ENCODE data around the gene KCNA2. TPM values are rescaled to one million over a fixed set of nuclear protein-coding genes. Genes with fewer than 3 reads are reported as not detected.
A peak's percentile ranks its signal among the peaks of the same experiment; 100 is the strongest.

KCNA2 gene
- total RNA-seq, 1 donor from 2014 or later = 0.23 TPM

GRCh38 chr1:110610084-110610483 lies 3.9 kb upstream of the KCNA2 start:
- Mint-ChIP-seq H3K27me3 (ENCODE audit: unreplicated experiment) (peaks cover 35% of the 10 kb centered on the region), H3K4me3 (ENCODE audit: unreplicated experiment) (no peak overlapping the region), H3K9me3 (ENCODE audit: unreplicated experiment) (no peaks in the 10 kb centered on the region), H3K27ac (ENCODE audit: unreplicated experiment) (no peak overlapping the region), H3K4me1 (ENCODE audit: unreplicated experiment) (peaks cover 6% of the 10 kb centered on the region), H3K36me3 (ENCODE audit: low read depth, unreplicated experiment) (no peaks in the 10 kb centered on the region)
- no peak for DNase-seq (ENCODE audit: low spot score)
- TF ChIP-seq, protein P1, sequence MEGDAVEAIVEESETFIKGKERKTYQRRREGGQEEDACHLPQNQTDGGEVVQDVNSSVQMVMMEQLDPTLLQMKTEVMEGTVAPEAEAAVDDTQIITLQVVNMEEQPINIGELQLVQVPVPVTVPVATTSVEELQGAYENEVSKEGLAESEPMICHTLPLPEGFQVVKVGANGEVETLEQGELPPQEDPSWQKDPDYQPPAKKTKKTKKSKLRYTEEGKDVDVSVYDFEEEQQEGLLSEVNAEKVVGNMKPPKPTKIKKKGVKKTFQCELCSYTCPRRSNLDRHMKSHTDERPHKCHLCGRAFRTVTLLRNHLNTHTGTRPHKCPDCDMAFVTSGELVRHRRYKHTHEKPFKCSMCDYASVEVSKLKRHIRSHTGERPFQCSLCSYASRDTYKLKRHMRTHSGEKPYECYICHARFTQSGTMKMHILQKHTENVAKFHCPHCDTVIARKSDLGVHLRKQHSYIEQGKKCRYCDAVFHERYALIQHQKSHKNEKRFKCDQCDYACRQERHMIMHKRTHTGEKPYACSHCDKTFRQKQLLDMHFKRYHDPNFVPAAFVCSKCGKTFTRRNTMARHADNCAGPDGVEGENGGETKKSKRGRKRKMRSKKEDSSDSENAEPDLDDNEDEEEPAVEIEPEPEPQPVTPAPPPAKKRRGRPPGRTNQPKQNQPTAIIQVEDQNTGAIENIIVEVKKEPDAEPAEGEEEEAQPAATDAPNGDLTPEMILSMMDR (IDR thresholded peaks at IDR 0.05; ENCODE audit: unreplicated experiment) = no peak

DNA sequence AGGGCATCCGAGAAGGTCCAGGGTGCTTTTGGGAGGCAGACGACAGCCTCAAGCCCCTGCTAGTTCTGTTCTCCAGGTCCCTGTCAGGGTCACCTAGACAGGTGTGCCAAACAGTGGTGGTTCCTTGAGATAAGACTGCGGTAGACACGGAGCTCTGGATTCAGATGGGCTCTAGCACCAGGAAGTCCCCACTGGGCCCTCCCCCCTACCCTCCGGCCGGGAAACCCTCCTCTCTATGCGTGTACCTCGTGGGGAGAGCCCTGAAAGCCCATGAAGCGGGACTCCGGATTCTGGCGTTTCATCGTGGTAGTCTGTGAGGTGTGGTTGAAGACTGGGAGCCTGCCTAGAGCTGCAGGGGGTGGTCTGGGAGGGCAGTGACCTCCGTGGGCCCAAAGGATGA lies 2.1 kb upstream of the KCNA2 start:
- Mint-ChIP-seq H3K9me3 (ENCODE audit: unreplicated experiment) (no peaks in the 10 kb centered on the region), H3K27ac (ENCODE audit: unreplicated experiment) (no peak overlapping the region), H3K4me1 (ENCODE audit: unreplicated experiment) (peaks cover 6% of the 10 kb centered on the region), H3K4me3 (ENCODE audit: unreplicated experiment) (no peak overlapping the region), H3K27me3 (ENCODE audit: unreplicated experiment) (peaks cover 37% of the 10 kb centered on the region), H3K36me3 (ENCODE audit: low read depth, unreplicated experiment) (no peaks in the 10 kb centered on the region)
- DNase-seq (ENCODE audit: low spot score) = no peak
- TF ChIP-seq, protein P1 (IDR thresholded peaks at IDR 0.05; ENCODE audit: unreplicated experiment) = no peak

- Mint-ChIP-seq H3K36me3 (ENCODE audit: low read depth, unreplicated experiment) (no peaks in the 10 kb centered on the region), H3K27me3 (ENCODE audit: unreplicated experiment) (peaks cover 34% of the 10 kb centered on the region), H3K9me3 (ENCODE audit: unreplicated experiment) (no peaks in the 10 kb centered on the region), H3K4me3 (ENCODE audit: unreplicated experiment) (no peak overlapping the region), H3K27ac (ENCODE audit: unreplicated experiment) (no peak overlapping the region), H3K4me1 (ENCODE audit: unreplicated experiment) (peaks cover 6% of the 10 kb centered on the region)
- TF ChIP-seq, protein P1 (IDR thresholded peaks at IDR 0.05; ENCODE audit: unreplicated experiment) = no peak
- DNase-seq (ENCODE audit: low spot score) = no peak
These were observed 1.5 kb upstream of the KCNA2 start for GRCh38 chr1:110607536-110608230.

DNA sequence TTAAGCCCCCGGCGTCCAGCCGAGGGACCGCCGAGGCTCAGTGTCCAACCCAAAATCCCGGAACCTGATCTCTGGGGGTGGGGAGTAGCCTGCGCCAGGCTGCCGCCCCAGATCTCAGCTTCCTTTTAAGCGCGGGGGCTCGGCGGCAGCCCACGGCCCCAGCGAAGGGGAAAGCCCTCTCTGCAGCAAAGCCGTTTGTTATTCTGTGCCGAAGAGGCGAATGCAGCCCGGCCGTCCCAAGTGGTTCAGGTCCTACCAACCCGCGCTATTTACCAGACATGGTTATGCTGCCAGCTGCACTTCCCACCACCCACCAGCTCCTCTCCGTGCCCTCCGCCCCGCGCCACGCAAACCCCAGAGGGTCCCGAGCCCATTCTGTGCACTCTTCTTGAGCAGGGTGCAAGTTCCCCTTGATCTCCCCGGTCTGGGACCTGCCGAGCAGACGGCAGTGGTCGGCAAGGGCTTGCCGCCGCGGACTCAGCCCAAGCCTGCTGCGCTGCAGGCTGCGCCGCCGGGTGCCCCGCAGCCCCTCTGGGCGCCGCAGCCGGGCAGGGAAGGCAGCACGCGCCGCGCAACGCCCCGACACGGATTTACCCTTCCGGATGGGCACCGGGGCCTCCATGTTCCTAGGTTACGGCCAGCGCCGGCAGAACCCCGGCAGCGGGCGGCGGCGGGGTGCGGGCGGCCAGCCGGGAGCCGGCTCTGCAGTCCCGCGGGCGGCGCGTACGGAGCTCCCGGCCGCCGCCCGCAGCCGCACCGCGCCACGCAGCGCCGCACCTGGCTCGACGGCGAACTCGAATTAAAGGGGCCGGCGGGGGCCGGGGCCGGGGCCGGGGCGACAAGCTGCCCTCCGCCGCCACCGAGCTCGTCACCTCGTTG lies 738 bp upstream of the KCNA2 start:
- Mint-ChIP-seq H3K4me1 (ENCODE audit: unreplicated experiment) (peaks cover 6% of the 10 kb centered on the region), H3K27ac (ENCODE audit: unreplicated experiment) (no peak overlapping the region), H3K36me3 (ENCODE audit: low read depth, unreplicated experiment) (no peaks in the 10 kb centered on the region), H3K27me3 (ENCODE audit: unreplicated experiment) (peaks cover 34% of the 10 kb centered on the region), H3K9me3 (ENCODE audit: unreplicated experiment) (no peaks in the 10 kb centered on the region), H3K4me3 (ENCODE audit: unreplicated experiment) (peak overlapping the region; percentile 42)
- TF ChIP-seq, protein P1 (IDR thresholded peaks at IDR 0.05; ENCODE audit: unreplicated experiment) = no peak
- no peak for DNase-seq (ENCODE audit: low spot score)

DNA sequence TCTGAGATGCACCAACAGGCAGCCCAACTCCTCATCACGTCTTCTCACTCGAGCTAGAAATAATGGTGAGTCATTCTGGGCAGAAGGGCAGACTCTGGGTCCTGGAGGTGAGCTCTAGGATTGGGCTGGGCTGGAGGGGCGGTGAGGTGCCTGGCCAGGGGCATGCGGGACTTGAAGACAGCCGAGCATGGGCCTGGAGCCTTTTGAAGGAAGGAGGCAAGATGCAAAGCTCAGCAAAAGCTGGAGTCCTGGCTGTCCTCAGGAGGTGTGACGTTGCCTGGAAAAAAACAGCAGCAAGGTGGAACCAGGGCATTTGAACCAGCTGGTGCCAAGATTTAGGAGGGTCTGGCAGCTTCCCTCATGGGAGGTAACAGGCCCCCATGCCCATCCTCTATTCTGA lies 712 bp downstream of the KCNA2 start:
- H3K4me3 Mint-ChIP-seq (ENCODE audit: unreplicated experiment) = no peak overlapping the region
- H3K27ac Mint-ChIP-seq (ENCODE audit: unreplicated experiment) = no peak overlapping the region
- no peaks in the 10 kb centered on the region for H3K9me3 Mint-ChIP-seq (ENCODE audit: unreplicated experiment)
- peaks cover 3% of the 10 kb centered on the region for H3K4me1 Mint-ChIP-seq (ENCODE audit: unreplicated experiment)
- TF ChIP-seq, protein P1 (IDR thresholded peaks at IDR 0.05; ENCODE audit: unreplicated experiment) = no peak
- no peaks in the 10 kb centered on the region for H3K36me3 Mint-ChIP-seq (ENCODE audit: low read depth, unreplicated experiment)
- no peak for DNase-seq (ENCODE audit: low spot score)
- peaks cover 34% of the 10 kb centered on the region for H3K27me3 Mint-ChIP-seq (ENCODE audit: unreplicated experiment)
